SK-N-SH (cell line): ENCODE data around the gene SLC16A12. TPM values are rescaled to one million over a fixed set of nuclear protein-coding genes. Genes with fewer than 3 reads are reported as not detected.

ENCODE experiments used
- CTCF ChIA-PET: fragments of 300-600, 350-600 bp; formaldehyde crosslinking; extraction: SDS; loops from one replicate; lab custom pipeline; 2021; lab: Yijun Ruan, JAX
- POLR2A ChIA-PET: fragments of 350-600 bp; sonication (Branson Sonifier 250); formaldehyde crosslinking; extraction: SDS; loops from one replicate; lab custom pipeline; 2020; ENCODE audit warnings: antibody characterized with exemption, inconsistent platforms; lab: Yijun Ruan, JAX
- DNase-seq: peaks from one replicate; pipeline ENCODE4 v3.0.0; 2012
- H2AFZ ChIP-seq: fragments of 200-600 bp; sonication (generic); 2 replicates; pipeline ENCODE4 v1.8.1; 2016; ENCODE audit warnings: antibody characterized with exemption, mild to moderate bottlenecking, low read depth
- H3F3A ChIP-seq: fragments of 200-600 bp; sonication (generic); replicated peaks from 2 replicates; pipeline ENCODE3; 2016; ENCODE audit warnings: antibody characterized with exemption, mild to moderate bottlenecking; ENCODE audit not compliant: insufficient read depth
- H3K27ac ChIP-seq, 2 experiments: fragments of 200-500 bp in 1 of 2; fragments of 200-600 bp in 1 of 2; sonication (Bioruptor generic) in 1 of 2; sonication (generic), shearing (Covaris generic) in 1 of 2; 2 replicates each; pipeline versions ENCODE4 v1.5.1 to v1.6.1; 2014 to 2016; ENCODE audit warnings: low read depth in 2 of 2, inconsistent platforms in 1 of 2, low read length in 1 of 2, mild to moderate bottlenecking in 1 of 2, mixed read lengths in 1 of 2
- H3K27me3 ChIP-seq: fragments of 200-600 bp; sonication (generic), shearing (Covaris generic); 2 replicates; pipeline ENCODE4 v1.6.1; 2016; ENCODE audit warnings: mixed run types; ENCODE audit not compliant: insufficient read depth
- H3K36me3 ChIP-seq, 2 experiments: fragments of 200-500 bp in 1 of 2; fragments of 200-600 bp in 1 of 2; sonication (Bioruptor generic) in 1 of 2; sonication (generic) in 1 of 2; replicated peaks in 1 of 2; 2 replicates each; pipeline versions ENCODE3 to v1.5.1; 2014 to 2016; ENCODE audit warnings: low read length in 1 of 2, mild to moderate bottlenecking in 1 of 2; ENCODE audit not compliant: insufficient read depth in 2 of 2, control insufficient read depth in 1 of 2
- H3K4me1 ChIP-seq, 2 experiments: fragments of 200-500 bp in 1 of 2; fragments of 200-600 bp in 1 of 2; sonication (Bioruptor generic) in 1 of 2; sonication (generic), shearing (Covaris generic) in 1 of 2; 2 replicates each; pipeline versions ENCODE4 v1.5.1 to v1.6.1; 2014 to 2016; ENCODE audit warnings: low read depth in 1 of 2, low read length in 1 of 2, mixed run types in 1 of 2; ENCODE audit not compliant: insufficient read depth in 2 of 2, control insufficient read depth in 1 of 2
- H3K4me2 ChIP-seq: fragments of 200-600 bp; sonication (generic), shearing (Covaris generic); 2 replicates; pipeline ENCODE4 v1.6.1; 2017; ENCODE audit warnings: mixed run types
- H3K4me3 ChIP-seq, 2 experiments: fragments of 200-500 bp in 1 of 2; fragments of 200-600 bp in 1 of 2; sonication (Bioruptor generic) in 1 of 2; sonication (generic), shearing (Covaris generic) in 1 of 2; 2 replicates each; pipeline versions ENCODE4 v1.5.1 to v1.8.1; 2014 to 2016; ENCODE audit warnings: low read depth in 2 of 2, inconsistent platforms in 1 of 2, low read length in 1 of 2, mild to moderate bottlenecking in 1 of 2, mixed read lengths in 1 of 2, moderate library complexity in 1 of 2
- H3K79me2 ChIP-seq: fragments of 200-600 bp; sonication (generic); 2 replicates; pipeline ENCODE4 v1.8.1; 2017; ENCODE audit warnings: mild to moderate bottlenecking; ENCODE audit not compliant: insufficient read depth
- H3K9ac ChIP-seq: fragments of 200-600 bp; sonication (generic); 2 replicates; pipeline ENCODE4 v1.6.1; 2017; ENCODE audit warnings: mixed run types
- H3K9me2 ChIP-seq: fragments of 200-600 bp; sonication (generic); 2 replicates; pipeline ENCODE4 v1.6.1; 2017; ENCODE audit warnings: mixed run types
- H3K9me3 ChIP-seq: fragments of 200-600 bp; sonication (generic); 2 replicates; pipeline ENCODE4 v1.6.1; 2017; ENCODE audit warnings: mixed run types, mild to moderate bottlenecking, moderate library complexity
- H4K20me1 ChIP-seq: fragments of 200-600 bp; sonication (generic); 2 replicates; pipeline ENCODE4 v1.6.1; 2017; ENCODE audit warnings: mild to moderate bottlenecking, mixed run types; ENCODE audit not compliant: insufficient read depth
- CHD2 ChIP-seq: fragments of 150-350 bp; IDR thresholded peaks from 2 replicates; pipeline ENCODE4 v1.6.1; 2018; ENCODE audit warnings: low read length; ENCODE audit not compliant: partially characterized antibody
- FOSL2 ChIP-seq: IDR thresholded peaks from 2 replicates; pipeline ENCODE4 v1.4.0; 2012; ENCODE audit warnings: low read depth, mild to moderate bottlenecking, moderate library complexity, borderline replicate concordance
- FOXM1 ChIP-seq: IDR thresholded peaks from 2 replicates; pipeline ENCODE4 v1.4.0; 2012; ENCODE audit warnings: low read depth, mild to moderate bottlenecking
- GABPA ChIP-seq: IDR thresholded peaks from 2 replicates; pipeline ENCODE4 v1.4.0; 2012; ENCODE audit warnings: low read depth, mild to moderate bottlenecking
- GATA2 ChIP-seq: sonication (generic); formaldehyde crosslinking; IDR thresholded peaks from 2 replicates; pipeline ENCODE4 v1.5.0; 2020; ENCODE audit warnings: mild to moderate bottlenecking, missing genetic modification reagents
- IRF3 ChIP-seq: fragments of 150-350 bp; IDR thresholded peaks from 2 replicates; pipeline ENCODE4 v1.6.1; 2016; ENCODE audit warnings: mild to moderate bottlenecking, low read depth, low read length
- JUND ChIP-seq: IDR thresholded peaks from 2 replicates; pipeline ENCODE4 v1.4.0; 2012
- MEF2A ChIP-seq: IDR thresholded peaks from 2 replicates; pipeline ENCODE4 v1.4.0; 2012; ENCODE audit warnings: low read depth, borderline replicate concordance
- NFIC ChIP-seq: IDR thresholded peaks from 2 replicates; pipeline ENCODE4 v1.4.0; 2012; ENCODE audit warnings: borderline replicate concordance
- NRF1 ChIP-seq: IDR thresholded peaks from 2 replicates; pipeline ENCODE4 v1.6.1; 2012; ENCODE audit warnings: low read depth, mild to moderate bottlenecking, low read length
- RCOR1 ChIP-seq: fragments of 150-350 bp; IDR thresholded peaks from 2 replicates; pipeline ENCODE4 v1.6.1; 2017; ENCODE audit warnings: antibody characterized with exemption, low read length
- RFX5 ChIP-seq: IDR thresholded peaks from 2 replicates; pipeline ENCODE4 v1.6.1; 2012; ENCODE audit warnings: mild to moderate bottlenecking, improper control_type of control experiment, low read length
- RXRA ChIP-seq: IDR thresholded peaks from 2 replicates; pipeline ENCODE4 v1.4.0; 2012; ENCODE audit warnings: low read depth, mild to moderate bottlenecking, borderline replicate concordance
- SIN3A ChIP-seq: IDR thresholded peaks from 2 replicates; pipeline ENCODE4 v1.6.1; 2012; ENCODE audit warnings: low read depth, mild to moderate bottlenecking, low read length, moderate library complexity, borderline replicate concordance
- TAF1 ChIP-seq: IDR thresholded peaks from 2 replicates; pipeline ENCODE4 v1.6.1; 2012; ENCODE audit warnings: low read depth, mild to moderate bottlenecking, low read length, moderate library complexity, borderline replicate concordance
- USF2 ChIP-seq: fragments of 150-350 bp; IDR thresholded peaks from 2 replicates; pipeline ENCODE4 v1.6.1; 2017; ENCODE audit warnings: antibody characterized with exemption, low read length, low read depth, borderline replicate concordance
- YY1 ChIP-seq: IDR thresholded peaks from 2 replicates; pipeline ENCODE4 v1.4.0; 2012; ENCODE audit warnings: low read depth, mild to moderate bottlenecking
- whole genome bisulfite sequencing: methylation state at CpG from one replicate; pipeline ENCODE4 v1.1.6; 2017; ENCODE audit warnings: low lambda C conversion rate; 5-methylcytosine and 5-hydroxymethylcytosine counted together
- polyA plus RNA-seq, 3 experiments: library from polyadenylated mRNA; depleted of rRNA; stranded (reverse); fragments of >200 nt; gene quantifications; 2 replicates each; pipeline ENCODE4 v1.2.3, GENCODE V29; 2012
- TF ChIP-seq, protein P1 (sequence below): IDR thresholded peaks from 2 replicates; pipeline ENCODE4 v1.4.0; 2012; ENCODE audit warnings: low read depth, borderline replicate concordance
- TF ChIP-seq, protein P2 (sequence below): IDR thresholded peaks from 2 replicates; pipeline ENCODE4; 2012

The SLC16A12 gene
- polyA plus RNA-seq, 1 of the 3 experiments (the other 2 are of a cell fraction) = 0.13 TPM

DNA sequence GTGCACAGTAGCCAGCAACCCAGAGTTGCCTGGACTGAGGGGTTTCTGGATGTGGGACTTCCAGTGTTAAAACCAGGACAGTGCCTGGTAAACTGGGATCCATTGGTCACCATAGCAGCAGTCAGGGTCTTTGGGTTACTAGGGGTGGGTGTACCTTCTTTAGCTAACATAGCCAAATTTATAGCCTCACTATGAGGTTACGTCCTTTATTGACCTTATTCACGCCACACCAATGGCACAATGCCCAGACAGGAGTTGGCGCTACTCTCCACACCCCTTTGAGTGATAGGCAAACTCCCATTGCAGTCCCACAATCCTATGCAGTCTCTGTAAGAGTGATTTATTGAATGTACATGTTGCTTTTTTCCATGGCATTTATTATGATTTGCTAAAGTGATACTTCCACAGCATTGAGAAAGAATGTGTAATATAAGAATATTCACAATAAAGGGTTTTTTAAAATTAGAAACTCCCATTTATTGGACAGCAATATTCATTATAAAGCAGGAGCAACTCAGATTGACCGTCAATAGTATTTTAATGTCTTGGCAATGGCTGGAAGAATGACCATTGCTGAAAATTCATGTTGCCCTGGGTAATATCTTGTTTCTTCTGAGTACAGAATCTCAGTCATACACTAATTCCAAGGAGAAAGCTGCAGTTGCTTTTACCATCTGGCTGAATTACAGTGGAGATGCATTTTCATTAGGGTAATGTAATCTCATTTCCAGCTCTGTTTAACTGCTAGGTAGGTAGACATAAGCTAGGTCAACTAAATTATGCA lies 95.0 kb downstream of the SLC16A12 start:
- H3K4me1 ChIP-seq = no peaks in the 10 kb centered on the region
- H3K27ac ChIP-seq = no peak overlapping the region
- WGBS = 81% methylated on average over 4 of the region's 4 CpGs
- H3K9me3 ChIP-seq = no peaks in the 10 kb centered on the region
- no peaks in the 10 kb centered on the region for H3K27me3 ChIP-seq
- no peaks in the 10 kb centered on the region for H3K79me2 ChIP-seq
- no peak overlapping the region for H3K4me2 ChIP-seq
- no peaks in the 10 kb centered on the region for H4K20me1 ChIP-seq
- H3K9ac ChIP-seq = no peak overlapping the region
- no peaks in the 10 kb centered on the region for H3F3A ChIP-seq
- ChIA-PET CTCF (interaction anchor here (0.7 to 1.7 kb wide), 2 partner anchors 11 to 122 kb away, joined by 4 to 5 read pairs; no protein-coding TSS in a partner anchor), POLR2A (no interaction called here)
- H3K36me3 ChIP-seq = no peaks in the 10 kb centered on the region
- DNase-seq = no peak
- no peak overlapping the region for H2AFZ ChIP-seq
- H3K9me2 ChIP-seq = no peaks in the 10 kb centered on the region
- TF ChIP-seq, protein P1, sequence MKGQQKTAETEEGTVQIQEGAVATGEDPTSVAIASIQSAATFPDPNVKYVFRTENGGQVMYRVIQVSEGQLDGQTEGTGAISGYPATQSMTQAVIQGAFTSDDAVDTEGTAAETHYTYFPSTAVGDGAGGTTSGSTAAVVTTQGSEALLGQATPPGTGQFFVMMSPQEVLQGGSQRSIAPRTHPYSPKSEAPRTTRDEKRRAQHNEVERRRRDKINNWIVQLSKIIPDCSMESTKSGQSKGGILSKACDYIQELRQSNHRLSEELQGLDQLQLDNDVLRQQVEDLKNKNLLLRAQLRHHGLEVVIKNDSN = no peak
- TF ChIP-seq TAF1 (no peak), RXRA (no peak), FOXM1 (no peak), IRF3 (no peak), GATA2 (no peak), NRF1 (no peak), MEF2A (no peak), SIN3A (no peak), RCOR1 (no peak), NFIC (no peak), RFX5 (no peak)
- no peak overlapping the region for H3K4me3 ChIP-seq

- Histone ChIP-seq H3K4me1 (no peaks in the 10 kb centered on the region), H3K27ac (no peak overlapping the region), H4K20me1 (no peaks in the 10 kb centered on the region), H3K79me2 (no peaks in the 10 kb centered on the region), H3K4me2 (no peak overlapping the region), H3F3A (no peaks in the 10 kb centered on the region), H3K9ac (no peak overlapping the region), H3K27me3 (no peaks in the 10 kb centered on the region), H3K36me3 (no peaks in the 10 kb centered on the region), H3K9me2 (no peaks in the 10 kb centered on the region), H3K4me3 (no peak overlapping the region), H3K9me3 (no peaks in the 10 kb centered on the region), H2AFZ (no peak overlapping the region)
- ChIA-PET POLR2A (no interaction called here), CTCF (no interaction called here)
- 91% methylated on average over 4 of the region's 4 CpGs for WGBS
- TF ChIP-seq, protein P1 = no peak
- TF ChIP-seq USF2 = no peak
- TF ChIP-seq GABPA = no peak
- no peak for TF ChIP-seq CHD2
- TF ChIP-seq, protein P2, sequence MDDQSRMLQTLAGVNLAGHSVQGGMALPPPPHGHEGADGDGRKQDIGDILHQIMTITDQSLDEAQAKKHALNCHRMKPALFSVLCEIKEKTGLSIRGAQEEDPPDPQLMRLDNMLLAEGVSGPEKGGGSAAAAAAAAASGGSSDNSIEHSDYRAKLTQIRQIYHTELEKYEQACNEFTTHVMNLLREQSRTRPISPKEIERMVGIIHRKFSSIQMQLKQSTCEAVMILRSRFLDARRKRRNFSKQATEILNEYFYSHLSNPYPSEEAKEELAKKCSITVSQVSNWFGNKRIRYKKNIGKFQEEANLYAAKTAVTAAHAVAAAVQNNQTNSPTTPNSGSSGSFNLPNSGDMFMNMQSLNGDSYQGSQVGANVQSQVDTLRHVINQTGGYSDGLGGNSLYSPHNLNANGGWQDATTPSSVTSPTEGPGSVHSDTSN = no peak
- no peak for TF ChIP-seq RFX5
- no peak for TF ChIP-seq JUND
- TF ChIP-seq YY1 = no peak
- no peak for TF ChIP-seq FOSL2
- no peak for DNase-seq
Observed at GRCh38 chr10:89438525-89438924, 96.9 kb downstream of the SLC16A12 start.
